ENCODE results near the gene CYP4A11. TPM values are rescaled to one million over a fixed set of nuclear protein-coding genes. Genes with fewer than 3 reads are reported as not detected.
"Not testable (repeated sequence)": the region's sequence is repeated elsewhere in the genome, so short reads cannot be mapped to it uniquely, and the experiment has no call there.

The CYP4A11 gene, protein sequence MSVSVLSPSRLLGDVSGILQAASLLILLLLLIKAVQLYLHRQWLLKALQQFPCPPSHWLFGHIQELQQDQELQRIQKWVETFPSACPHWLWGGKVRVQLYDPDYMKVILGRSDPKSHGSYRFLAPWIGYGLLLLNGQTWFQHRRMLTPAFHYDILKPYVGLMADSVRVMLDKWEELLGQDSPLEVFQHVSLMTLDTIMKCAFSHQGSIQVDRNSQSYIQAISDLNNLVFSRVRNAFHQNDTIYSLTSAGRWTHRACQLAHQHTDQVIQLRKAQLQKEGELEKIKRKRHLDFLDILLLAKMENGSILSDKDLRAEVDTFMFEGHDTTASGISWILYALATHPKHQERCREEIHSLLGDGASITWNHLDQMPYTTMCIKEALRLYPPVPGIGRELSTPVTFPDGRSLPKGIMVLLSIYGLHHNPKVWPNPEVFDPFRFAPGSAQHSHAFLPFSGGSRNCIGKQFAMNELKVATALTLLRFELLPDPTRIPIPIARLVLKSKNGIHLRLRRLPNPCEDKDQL
- total RNA-seq (2014; rRNA removed) (not detected in 2 replicates), Bru-seq, nascent RNA (not detected), BruChase-seq, experiment 1, labeled RNA remaining after a 6-hour chase (percentile 6 among the genes with signal in this experiment), BruChase-seq, experiment 2, labeled RNA remaining after a 2-hour chase (not detected)
- long read RNA-seq, result 0 reads

DNA sequence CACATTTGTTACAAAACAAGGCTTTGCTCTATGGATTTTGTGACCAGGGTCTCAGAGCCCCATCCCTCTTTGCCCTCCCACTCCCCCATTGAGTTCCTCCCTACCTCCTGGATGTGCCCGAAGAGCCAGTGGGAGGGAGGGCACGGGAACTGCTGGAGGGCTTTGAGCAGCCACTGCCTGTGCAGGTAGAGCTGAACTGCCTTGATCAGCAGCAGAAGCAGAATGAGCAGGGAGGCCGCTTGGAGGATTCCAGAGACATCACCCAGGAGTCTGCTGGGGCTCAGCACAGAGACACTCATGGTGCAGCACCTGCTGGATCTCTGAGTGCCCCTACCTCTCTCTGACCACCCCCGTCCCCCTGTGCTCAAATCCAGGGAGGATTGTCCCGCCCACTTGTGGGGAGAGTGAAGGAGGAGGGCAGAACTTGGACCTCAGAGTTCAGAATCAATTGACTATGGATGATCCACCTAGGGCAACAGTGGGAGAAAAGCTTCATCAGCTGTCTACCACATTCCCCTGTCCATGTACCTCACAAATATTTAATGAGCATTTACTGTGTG lies at the start of gene CYP4A11:
Gene CYP4A11, minus strand, starts transcription at position 342 of the 560 bp plus-strand sequence. Its CDS starts 43 bp downstream, at position 299.
- Histone ChIP-seq H2AFZ (ENCODE audit: low read length) (no peak within 1 kb of the TSS), H3F3A (ENCODE audit: low read length, unreplicated experiment) (no peaks in the 10 kb centered on the region), H3K36me3 (ENCODE audit: low read depth, low read length) (no peaks in the 10 kb centered on the region), H3K27me3 (ENCODE audit: low read length) (peaks cover 14% of the 10 kb centered on the region; the same call in 1 of the 2 replicates), H4K20me1 (ENCODE audit: low read length) (no peaks in the 10 kb centered on the region), H3K9me2 (replicated peaks; ENCODE audit: low read length) (no peaks in the 10 kb centered on the region), H3K4me2 (ENCODE audit: low read length) (no peak within 1 kb of the TSS), H3K9me3 (ENCODE audit: low read length) (no peaks in the 10 kb centered on the region), H3K4me3 (ENCODE audit: low read length) (no peak within 1 kb of the TSS), H3K4me1 (ENCODE audit: insufficient read depth, low read length) (no peaks in the 10 kb centered on the region), H3K79me2 (ENCODE audit: low read length) (no peaks in the 10 kb centered on the region), H3K27ac (ENCODE audit: low read length) (no peak within 1 kb of the TSS), H3K9ac (ENCODE audit: low read length) (no peak within 1 kb of the TSS)
- intact Hi-C loops (cut with micrococcal nuclease), result no loop called here
- POLR2A ChIA-PET (ENCODE audit: unreplicated experiment), result no interaction called here
- ATAC-seq (no peak), DNase-seq (no peak)
- CTCF ChIA-PET, result no interaction called here
- TF ChIP-seq, protein P1, sequence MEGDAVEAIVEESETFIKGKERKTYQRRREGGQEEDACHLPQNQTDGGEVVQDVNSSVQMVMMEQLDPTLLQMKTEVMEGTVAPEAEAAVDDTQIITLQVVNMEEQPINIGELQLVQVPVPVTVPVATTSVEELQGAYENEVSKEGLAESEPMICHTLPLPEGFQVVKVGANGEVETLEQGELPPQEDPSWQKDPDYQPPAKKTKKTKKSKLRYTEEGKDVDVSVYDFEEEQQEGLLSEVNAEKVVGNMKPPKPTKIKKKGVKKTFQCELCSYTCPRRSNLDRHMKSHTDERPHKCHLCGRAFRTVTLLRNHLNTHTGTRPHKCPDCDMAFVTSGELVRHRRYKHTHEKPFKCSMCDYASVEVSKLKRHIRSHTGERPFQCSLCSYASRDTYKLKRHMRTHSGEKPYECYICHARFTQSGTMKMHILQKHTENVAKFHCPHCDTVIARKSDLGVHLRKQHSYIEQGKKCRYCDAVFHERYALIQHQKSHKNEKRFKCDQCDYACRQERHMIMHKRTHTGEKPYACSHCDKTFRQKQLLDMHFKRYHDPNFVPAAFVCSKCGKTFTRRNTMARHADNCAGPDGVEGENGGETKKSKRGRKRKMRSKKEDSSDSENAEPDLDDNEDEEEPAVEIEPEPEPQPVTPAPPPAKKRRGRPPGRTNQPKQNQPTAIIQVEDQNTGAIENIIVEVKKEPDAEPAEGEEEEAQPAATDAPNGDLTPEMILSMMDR (conservative IDR thresholded peaks at IDR 0.05; ENCODE audit: low read depth, low read length), result no peak
- TF ChIP-seq EZH2 (IDR thresholded peaks at IDR 0.05; ENCODE audit: low read length, unreplicated experiment) (no peak), EZH2phosphoT487 (IDR thresholded peaks at IDR 0.05; ENCODE audit: borderline replicate concordance, low read length) (no peak)
- BruUV-seq (replicated peaks), result no TSS peak

DNA sequence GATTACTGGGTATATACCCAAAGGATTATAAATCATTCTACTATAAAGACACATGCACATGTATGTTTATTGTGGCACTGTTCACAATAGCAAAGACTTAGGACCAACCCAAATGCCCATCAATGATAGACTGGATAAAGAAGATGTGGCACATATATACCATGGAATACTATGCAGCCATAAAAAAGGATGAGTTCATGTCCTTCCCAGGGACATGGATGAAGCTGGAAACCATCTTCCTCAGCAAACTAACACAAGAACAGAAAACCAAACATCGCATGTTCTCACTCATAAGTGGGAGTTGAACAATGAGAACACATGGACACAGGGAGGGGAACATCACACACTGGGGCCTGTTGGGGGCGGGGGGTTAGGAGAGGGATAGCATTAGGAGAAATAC lies 49.3 kb upstream of the CYP4A11 start:
- H3K27me3 ChIP-seq (ENCODE audit: low read length); CTCF ChIA-PET; H3K36me3 ChIP-seq (ENCODE audit: low read depth, low read length); BruUV-seq (replicated peaks); H3K4me1 ChIP-seq (ENCODE audit: insufficient read depth, low read length); H3K4me2 ChIP-seq (ENCODE audit: low read length); H3K27ac ChIP-seq (ENCODE audit: low read length); H3K9ac ChIP-seq (ENCODE audit: low read length); DNase-seq; H3K9me2 ChIP-seq (replicated peaks; ENCODE audit: low read length); ATAC-seq; H3F3A ChIP-seq (ENCODE audit: low read length, unreplicated experiment); POLR2A ChIA-PET (ENCODE audit: unreplicated experiment); H4K20me1 ChIP-seq (ENCODE audit: low read length); H3K9me3 ChIP-seq (ENCODE audit: low read length); H2AFZ ChIP-seq (ENCODE audit: low read length); H3K4me3 ChIP-seq (ENCODE audit: low read length); H3K79me2 ChIP-seq (ENCODE audit: low read length): not testable (repeated sequence)
- intact Hi-C loops (cut with micrococcal nuclease), result loop anchor here (2.0 kb wide), 1 partner anchor 244 kb away; no protein-coding TSS in a partner anchor

DNA sequence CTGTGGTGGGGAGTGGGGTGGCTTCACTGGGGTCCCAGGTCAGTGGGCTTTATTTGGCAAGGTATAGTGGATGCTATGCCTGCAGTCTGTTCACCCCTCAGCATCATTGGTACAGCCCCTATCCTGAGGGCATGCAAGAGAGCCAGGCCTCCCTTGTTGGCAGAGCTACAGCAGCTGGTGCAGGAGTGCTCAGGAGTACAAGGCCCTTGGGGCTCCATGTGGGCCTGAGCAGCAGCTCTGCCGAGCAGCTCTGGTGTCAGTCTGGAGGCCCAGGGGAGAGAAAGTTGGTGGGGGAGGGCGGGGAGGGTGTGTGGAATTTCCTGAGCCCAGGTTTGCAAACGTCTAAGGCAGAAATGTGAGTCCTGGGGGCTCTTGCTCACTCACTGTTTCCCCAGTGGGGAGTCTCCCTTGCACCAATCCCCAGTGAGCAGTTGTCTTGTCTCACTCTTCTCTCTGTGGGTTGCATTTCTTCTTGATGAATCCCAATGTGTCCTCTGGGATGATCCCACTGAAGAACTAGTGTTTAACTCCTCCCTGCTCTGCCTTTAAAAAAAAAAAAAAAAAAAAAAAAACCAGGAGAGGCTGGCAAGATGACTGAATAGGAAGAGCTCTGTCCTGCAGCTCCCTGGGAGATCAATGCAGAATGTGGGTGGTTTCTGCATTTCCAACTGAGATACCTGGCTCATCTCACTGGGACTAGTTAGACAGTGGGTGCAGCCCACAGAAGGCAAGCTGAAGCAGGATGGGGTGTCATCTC lies 42.7 kb upstream of the CYP4A11 start:
- TF ChIP-seq, protein P1 (conservative IDR thresholded peaks at IDR 0.05; ENCODE audit: low read depth, low read length), result no peak
- TF ChIP-seq EZH2 (IDR thresholded peaks at IDR 0.05; ENCODE audit: low read length, unreplicated experiment) (no peak), EZH2phosphoT487 (IDR thresholded peaks at IDR 0.05; ENCODE audit: borderline replicate concordance, low read length) (no peak)
- H3K79me2 ChIP-seq (ENCODE audit: low read length), result no peaks in the 10 kb centered on the region
- H3K9me2 ChIP-seq (replicated peaks; ENCODE audit: low read length), result no peaks in the 10 kb centered on the region
- intact Hi-C loops (cut with micrococcal nuclease), result no loop called here
- no peak overlapping the region for H3K4me2 ChIP-seq (ENCODE audit: low read length)
- DNase-seq (no peak), ATAC-seq (no peak)
- H3K36me3 ChIP-seq (ENCODE audit: low read depth, low read length), result no peaks in the 10 kb centered on the region
- ChIA-PET POLR2A (ENCODE audit: unreplicated experiment) (no interaction called here), CTCF (no interaction called here)
- no peak overlapping the region for H2AFZ ChIP-seq (ENCODE audit: low read length)
- H3K9me3 ChIP-seq (ENCODE audit: low read length), result no peaks in the 10 kb centered on the region
- H3K4me1 ChIP-seq (ENCODE audit: insufficient read depth, low read length), result no peaks in the 10 kb centered on the region
- H3K9ac ChIP-seq (ENCODE audit: low read length), result no peak overlapping the region
- H3K27ac ChIP-seq (ENCODE audit: low read length), result no peak overlapping the region
- H3K27me3 ChIP-seq (ENCODE audit: low read length), result peaks cover 28% of the 10 kb centered on the region
- H3F3A ChIP-seq (ENCODE audit: low read length, unreplicated experiment), result no peaks in the 10 kb centered on the region
- H3K4me3 ChIP-seq (ENCODE audit: low read length), result no peak overlapping the region
- H4K20me1 ChIP-seq (ENCODE audit: low read length), result no peaks in the 10 kb centered on the region
- BruUV-seq (replicated peaks), result no TSS peak

All from PC-3 (cell line).